PC-3 (cell line): Measurements from ENCODE around the gene MMP10. TPM values are rescaled to one million over a fixed set of nuclear protein-coding genes. Genes with fewer than 3 reads are reported as not detected.
"Not testable (repeated sequence)": the region's sequence is repeated elsewhere in the genome, so short reads cannot be mapped to it uniquely, and the experiment has no call there.

ENCODE experiments used
- ATAC-seq: fragments of 200-7000 bp; cut with Tn5 transposase; 2 replicates; pipeline ENCODE4 v1.9.1; 2020; ENCODE audit warnings: mild to moderate bottlenecking, moderate library complexity
- BruUV-seq: library from RNA; stranded (reverse); fragments of 400-500 nt; replicated peaks from 2 replicates; lab custom pipeline; 2021; lab: Mats Ljungman, UMichigan
- CTCF ChIA-PET: fragments of 300-600 bp; sonication (Branson Sonifier 250); formaldehyde crosslinking; loops from one replicate; lab custom pipeline; 2022; ENCODE audit warnings: antibody characterized with exemption; lab: Charles Lee
- POLR2A ChIA-PET: fragments of 300-600 bp; sonication (Branson Sonifier 250); formaldehyde crosslinking; loops from one replicate; lab custom pipeline; 2022; ENCODE audit warnings: antibody characterized with exemption; ENCODE audit not compliant: unreplicated experiment; lab: Charles Lee
- DNase-seq: peaks from one replicate; pipeline ENCODE4 v3.0.0-alpha.2; 2015
- H2AFZ ChIP-seq: fragments of 300-600 bp; sonication (generic); 2 replicates; pipeline ENCODE4 v1.6.0; 2016; ENCODE audit warnings: antibody characterized with exemption, low read length
- H3F3A ChIP-seq: fragments of 300-600 bp; sonication (generic); one replicate; pipeline ENCODE4 v1.6.0; 2017; ENCODE audit warnings: antibody characterized with exemption, low read length, control low read depth, mild to moderate bottlenecking; ENCODE audit not compliant: unreplicated experiment
- H3K27ac ChIP-seq: fragments of 300-600 bp; sonication (generic); 2 replicates; pipeline ENCODE4 v1.5.1; 2016; ENCODE audit warnings: mild to moderate bottlenecking, low read length
- H3K27me3 ChIP-seq: fragments of 300-600 bp; sonication (generic); 2 replicates; pipeline ENCODE4 v1.6.1; 2016; ENCODE audit warnings: low read length, mixed read lengths
- H3K36me3 ChIP-seq: fragments of 300-600 bp; sonication (generic); 2 replicates; pipeline ENCODE4 v1.6.1; 2016; ENCODE audit warnings: low read depth, mixed run types, low read length, mixed read lengths
- H3K4me1 ChIP-seq: fragments of 300-600 bp; sonication (generic); 2 replicates; pipeline ENCODE4 v1.5.1; 2016; ENCODE audit warnings: low read length; ENCODE audit not compliant: insufficient read depth
- H3K4me2 ChIP-seq: fragments of 300-600 bp; sonication (generic); 2 replicates; pipeline ENCODE4 v1.6.0; 2016; ENCODE audit warnings: low read length
- H3K4me3 ChIP-seq: fragments of 300-600 bp; sonication (generic); 2 replicates; pipeline ENCODE4 v1.5.1; 2016; ENCODE audit warnings: mild to moderate bottlenecking, low read length, mixed read lengths
- H3K79me2 ChIP-seq: fragments of 300-600 bp; sonication (generic); 2 replicates; pipeline ENCODE4 v1.6.1; 2017; ENCODE audit warnings: low read length, mixed read lengths
- H3K9ac ChIP-seq: fragments of 300-600 bp; sonication (generic); 2 replicates; pipeline ENCODE4 v1.6.0; 2016; ENCODE audit warnings: mild to moderate bottlenecking, low read length
- H3K9me2 ChIP-seq: fragments of 300-600 bp; sonication (generic); replicated peaks from 2 replicates; pipeline ENCODE4 v1.6.1; 2016; ENCODE audit warnings: mixed run types, low read length, mixed read lengths
- H3K9me3 ChIP-seq: fragments of 300-600 bp; sonication (generic); 2 replicates; pipeline ENCODE4 v1.6.1; 2016; ENCODE audit warnings: low read length, mixed read lengths
- H4K20me1 ChIP-seq: fragments of 300-600 bp; sonication (generic); 2 replicates; pipeline ENCODE4 v1.6.1; 2016; ENCODE audit warnings: low read length, mixed read lengths
- EZH2 ChIP-seq: fragments of 300-600 bp; sonication (generic); IDR thresholded peaks from one replicate; pipeline ENCODE4 v1.6.1; 2017; ENCODE audit warnings: antibody characterized with exemption, mild to moderate bottlenecking, low read length; ENCODE audit not compliant: unreplicated experiment
- EZH2phosphoT487 ChIP-seq: fragments of 300-600 bp; sonication (generic); IDR thresholded peaks from 2 replicates; pipeline ENCODE4 v1.6.1; 2018; ENCODE audit warnings: mild to moderate bottlenecking, antibody characterized with exemption, low read length, borderline replicate concordance
- intact Hi-C: fragments of 100-400 bp; cut with micrococcal nuclease; formaldehyde crosslinking; loops from 2 replicates; pipeline ENCODE4 v1.9.0; 2023
- total RNA-seq: library from RNA; depleted of rRNA; stranded (reverse); fragments of >200 nt; gene quantifications from 2 replicates; pipeline ENCODE4 v1.2.3, GENCODE V29; 2014
- TF ChIP-seq, protein P1 (sequence below): fragments of 300-600 bp; sonication (generic); conservative IDR thresholded peaks from 2 replicates; pipeline ENCODE4 v1.5.1; 2017; ENCODE audit warnings: antibody characterized with exemption, low read depth, mild to moderate bottlenecking, low read length

MMP10 gene
- total RNA-seq, 1 experiment from 2014 or later, result 0.07 TPM

DNA sequence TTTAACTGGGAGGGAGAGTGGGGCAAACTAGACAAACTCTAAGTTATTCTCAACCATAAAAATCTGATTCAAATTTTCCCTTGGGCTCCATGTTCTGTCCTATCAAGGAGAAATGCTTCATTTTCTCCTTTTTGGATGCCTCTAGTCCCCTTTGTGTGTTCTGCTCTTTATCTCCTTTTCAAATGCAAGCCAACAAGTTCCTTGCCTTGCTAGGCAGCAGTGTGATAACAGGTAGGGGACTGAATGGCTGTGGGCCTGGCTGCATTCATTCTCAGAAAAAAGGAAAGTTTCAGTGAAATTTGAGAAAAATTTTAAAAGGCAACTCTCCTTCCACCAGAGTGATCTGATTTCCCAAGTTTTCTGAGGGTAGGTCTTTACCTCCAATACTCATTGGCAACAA lies 28.8 kb downstream of the MMP10 start:
- no peak overlapping the region for H3K27ac ChIP-seq
- no peaks in the 10 kb centered on the region for H3K36me3 ChIP-seq
- ChIA-PET POLR2A (no interaction called here), CTCF (no interaction called here)
- H3K79me2 ChIP-seq, result no peaks in the 10 kb centered on the region
- H3K4me1 ChIP-seq, result no peaks in the 10 kb centered on the region
- DNase-seq (no peak), ATAC-seq (no peak)
- BruUV-seq, result no TSS peak
- no peak overlapping the region for H2AFZ ChIP-seq
- H3F3A ChIP-seq, result no peaks in the 10 kb centered on the region
- no peak overlapping the region for H3K4me2 ChIP-seq
- intact Hi-C loops, result no loop called here
- no peaks in the 10 kb centered on the region for H4K20me1 ChIP-seq
- no peaks in the 10 kb centered on the region for H3K9me3 ChIP-seq
- H3K9ac ChIP-seq, result no peak overlapping the region
- no peaks in the 10 kb centered on the region for H3K9me2 ChIP-seq
- H3K4me3 ChIP-seq, result no peak overlapping the region
- peaks cover 31% of the 10 kb centered on the region for H3K27me3 ChIP-seq
- TF ChIP-seq EZH2phosphoT487, result no peak
- no peak for TF ChIP-seq EZH2
- TF ChIP-seq, protein P1, sequence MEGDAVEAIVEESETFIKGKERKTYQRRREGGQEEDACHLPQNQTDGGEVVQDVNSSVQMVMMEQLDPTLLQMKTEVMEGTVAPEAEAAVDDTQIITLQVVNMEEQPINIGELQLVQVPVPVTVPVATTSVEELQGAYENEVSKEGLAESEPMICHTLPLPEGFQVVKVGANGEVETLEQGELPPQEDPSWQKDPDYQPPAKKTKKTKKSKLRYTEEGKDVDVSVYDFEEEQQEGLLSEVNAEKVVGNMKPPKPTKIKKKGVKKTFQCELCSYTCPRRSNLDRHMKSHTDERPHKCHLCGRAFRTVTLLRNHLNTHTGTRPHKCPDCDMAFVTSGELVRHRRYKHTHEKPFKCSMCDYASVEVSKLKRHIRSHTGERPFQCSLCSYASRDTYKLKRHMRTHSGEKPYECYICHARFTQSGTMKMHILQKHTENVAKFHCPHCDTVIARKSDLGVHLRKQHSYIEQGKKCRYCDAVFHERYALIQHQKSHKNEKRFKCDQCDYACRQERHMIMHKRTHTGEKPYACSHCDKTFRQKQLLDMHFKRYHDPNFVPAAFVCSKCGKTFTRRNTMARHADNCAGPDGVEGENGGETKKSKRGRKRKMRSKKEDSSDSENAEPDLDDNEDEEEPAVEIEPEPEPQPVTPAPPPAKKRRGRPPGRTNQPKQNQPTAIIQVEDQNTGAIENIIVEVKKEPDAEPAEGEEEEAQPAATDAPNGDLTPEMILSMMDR, result no peak

DNA sequence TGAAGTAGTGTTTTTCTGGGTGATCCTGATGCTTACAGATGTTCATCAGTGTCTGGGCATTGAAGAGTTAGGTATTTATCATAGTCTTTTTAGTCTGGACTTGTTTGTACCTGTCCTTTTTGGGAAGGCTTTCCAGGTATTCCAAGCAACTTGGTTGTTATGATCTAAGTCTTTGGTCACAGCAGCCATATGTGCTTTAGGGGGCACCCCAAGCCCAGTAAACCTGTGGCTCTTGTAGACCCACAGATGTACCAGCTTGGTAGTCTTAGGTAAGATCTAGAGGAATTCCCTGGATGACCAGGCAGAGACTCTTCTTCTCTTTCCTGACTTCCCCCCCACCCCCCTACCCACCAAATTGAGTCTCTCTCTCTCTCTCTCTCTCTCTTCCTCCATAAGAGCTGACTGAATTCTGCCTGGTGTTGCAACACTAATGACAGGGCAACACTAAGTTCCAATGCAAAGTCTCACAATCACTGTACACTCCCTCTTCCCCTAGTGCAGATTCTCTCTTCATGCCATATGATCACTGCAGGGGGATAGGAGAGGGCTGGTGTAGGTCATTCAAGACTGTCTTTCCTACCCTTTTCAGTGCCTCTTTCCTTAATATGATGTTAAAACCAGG lies 31.2 kb downstream of the MMP10 start:
- H3K27me3 ChIP-seq, result peaks cover 25% of the 10 kb centered on the region
- no peaks in the 10 kb centered on the region for H3F3A ChIP-seq
- ChIA-PET POLR2A (interaction anchor here (0.6 kb wide), 1 partner anchor 10 kb away, joined by 12 read pairs; no protein-coding TSS in a partner anchor), CTCF (interaction anchor here (0.7 kb wide), 1 partner anchor 33 kb away, joined by 5 read pairs; no protein-coding TSS in a partner anchor)
- H3K9ac ChIP-seq, result no peak overlapping the region
- H3K4me1 ChIP-seq, result no peaks in the 10 kb centered on the region
- intact Hi-C loops, result no loop called here
- H3K4me2 ChIP-seq, result no peak overlapping the region
- BruUV-seq, result no TSS peak
- no peak for ATAC-seq
- TF ChIP-seq EZH2, result no peak
- no peak for DNase-seq
- no peaks in the 10 kb centered on the region for H3K9me2 ChIP-seq
- no peak overlapping the region for H2AFZ ChIP-seq
- no peaks in the 10 kb centered on the region for H3K79me2 ChIP-seq
- H3K4me3 ChIP-seq, result no peak overlapping the region
- H3K9me3 ChIP-seq, result no peaks in the 10 kb centered on the region
- H3K36me3 ChIP-seq, result no peaks in the 10 kb centered on the region
- H3K27ac ChIP-seq, result no peak overlapping the region
- H4K20me1 ChIP-seq, result no peaks in the 10 kb centered on the region

DNA sequence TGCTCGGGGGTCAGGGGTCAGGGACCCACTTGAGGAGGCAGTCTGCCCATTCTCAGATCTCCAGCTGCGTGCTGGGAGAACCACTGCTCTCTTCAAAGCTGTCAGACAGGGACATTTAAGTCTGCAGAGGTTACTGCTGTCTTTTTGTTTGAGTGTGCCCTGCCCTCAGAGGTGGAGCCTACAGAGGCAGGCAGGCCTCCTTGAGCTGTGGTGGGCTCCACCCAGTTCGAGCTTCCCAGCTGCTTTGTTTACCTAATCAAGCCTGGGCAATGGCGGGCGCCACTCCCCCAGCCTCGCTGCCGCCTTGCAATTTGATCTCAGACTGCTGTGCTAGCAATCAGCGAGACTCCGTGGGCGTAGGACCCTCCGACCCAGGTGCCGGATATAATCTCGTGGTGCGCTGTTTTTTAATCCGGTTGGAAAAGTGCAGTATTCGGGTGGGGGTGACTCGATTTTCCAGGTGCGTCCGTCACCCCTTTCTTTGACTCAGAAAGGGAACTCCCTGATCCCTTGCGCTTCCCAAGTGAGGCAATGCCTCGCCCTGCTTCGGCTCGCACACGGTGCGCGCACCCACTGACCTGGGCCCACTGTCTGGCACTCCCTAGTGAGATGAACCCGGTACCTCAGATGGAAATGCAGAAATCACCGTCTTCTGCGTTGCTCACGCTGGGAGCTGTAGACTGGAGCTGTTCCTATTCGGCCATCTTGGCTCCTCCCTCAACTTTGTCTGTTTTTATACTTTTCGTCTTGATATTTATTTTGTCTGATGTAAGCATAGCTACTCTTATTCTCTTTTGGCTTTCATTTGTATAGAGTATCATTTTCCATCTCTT lies 33.5 kb downstream of the MMP10 start:
- H3K4me2 ChIP-seq, H3K4me1 ChIP-seq, H3K79me2 ChIP-seq, BruUV-seq, DNase-seq, CTCF ChIA-PET, H3K9ac ChIP-seq, H3F3A ChIP-seq, ATAC-seq, H3K4me3 ChIP-seq, H2AFZ ChIP-seq, intact Hi-C loops, POLR2A ChIA-PET, H4K20me1 ChIP-seq, H3K27ac ChIP-seq, H3K36me3 ChIP-seq, H3K9me2 ChIP-seq, H3K9me3 ChIP-seq: not testable (repeated sequence)
- peaks cover 16% of the 10 kb centered on the region; the same call in 1 of the 2 replicates for H3K27me3 ChIP-seq
